Epithelial cell of proximal tubule (primary cell): Measurements from ENCODE around the gene CTIF. TPM values are rescaled to one million over a fixed set of nuclear protein-coding genes. Genes with fewer than 3 reads are reported as not detected.

Experiments used
- DNase-seq: peaks from one replicate; pipeline ENCODE4 v3.0.0-alpha.2; 2011; ENCODE audit warnings: low read depth
- H3K4me3 ChIP-seq: 2 replicates; pipeline ENCODE4 v1.5.1; 2011; ENCODE audit warnings: low read depth, mild to moderate bottlenecking, low read length
- CTCF ChIP-seq: conservative IDR thresholded peaks from 2 replicates; pipeline ENCODE4 v1.5.1; 2012; ENCODE audit warnings: low read depth, mild to moderate bottlenecking, low read length
- total RNA-seq: library from RNA; depleted of rRNA; stranded (reverse); fragments of >200 nt; gene quantifications from 2 replicates; pipeline ENCODE4 v1.2.3, GENCODE V29; 2015

Gene CTIF
- total RNA-seq, 1 donor from 2014 or later = 12.9 TPM

- TF ChIP-seq CTCF = no peak
- H3K4me3 ChIP-seq = no peak overlapping the region
- no peak for DNase-seq
These were observed 136.0 kb downstream of the CTIF start for GRCh38 chr18:48674758-48675351.

- no peak for DNase-seq
- TF ChIP-seq CTCF = peak; percentile 94
- H3K4me3 ChIP-seq = no peak overlapping the region
These were observed 136.5 kb downstream of the CTIF start for GRCh38 chr18:48675352-48675761.

- no peak for TF ChIP-seq CTCF
- no peak overlapping the region for H3K4me3 ChIP-seq
- DNase-seq = no peak
These were observed 137.1 kb downstream of the CTIF start for GRCh38 chr18:48675912-48676311.

GRCh38 chr18:48676346-48676745 is 137.5 kb downstream of the CTIF start:
- H3K4me3 ChIP-seq = no peak overlapping the region
- DNase-seq = no peak
- no peak for TF ChIP-seq CTCF

- no peak overlapping the region for H3K4me3 ChIP-seq
- TF ChIP-seq CTCF = peak; percentile 87
- DNase-seq = no peak
These were observed 138.0 kb downstream of the CTIF start for GRCh38 chr18:48676756-48677368.

- no peak for DNase-seq
- no peak for TF ChIP-seq CTCF
- no peak overlapping the region for H3K4me3 ChIP-seq
These were observed 139.6 kb downstream of the CTIF start for GRCh38 chr18:48678237-48679115.
